ENCODE data around the gene ZNF609. TPM values are rescaled to one million over a fixed set of nuclear protein-coding genes. Genes with fewer than 3 reads are reported as not detected.

The ZNF609 gene, protein sequence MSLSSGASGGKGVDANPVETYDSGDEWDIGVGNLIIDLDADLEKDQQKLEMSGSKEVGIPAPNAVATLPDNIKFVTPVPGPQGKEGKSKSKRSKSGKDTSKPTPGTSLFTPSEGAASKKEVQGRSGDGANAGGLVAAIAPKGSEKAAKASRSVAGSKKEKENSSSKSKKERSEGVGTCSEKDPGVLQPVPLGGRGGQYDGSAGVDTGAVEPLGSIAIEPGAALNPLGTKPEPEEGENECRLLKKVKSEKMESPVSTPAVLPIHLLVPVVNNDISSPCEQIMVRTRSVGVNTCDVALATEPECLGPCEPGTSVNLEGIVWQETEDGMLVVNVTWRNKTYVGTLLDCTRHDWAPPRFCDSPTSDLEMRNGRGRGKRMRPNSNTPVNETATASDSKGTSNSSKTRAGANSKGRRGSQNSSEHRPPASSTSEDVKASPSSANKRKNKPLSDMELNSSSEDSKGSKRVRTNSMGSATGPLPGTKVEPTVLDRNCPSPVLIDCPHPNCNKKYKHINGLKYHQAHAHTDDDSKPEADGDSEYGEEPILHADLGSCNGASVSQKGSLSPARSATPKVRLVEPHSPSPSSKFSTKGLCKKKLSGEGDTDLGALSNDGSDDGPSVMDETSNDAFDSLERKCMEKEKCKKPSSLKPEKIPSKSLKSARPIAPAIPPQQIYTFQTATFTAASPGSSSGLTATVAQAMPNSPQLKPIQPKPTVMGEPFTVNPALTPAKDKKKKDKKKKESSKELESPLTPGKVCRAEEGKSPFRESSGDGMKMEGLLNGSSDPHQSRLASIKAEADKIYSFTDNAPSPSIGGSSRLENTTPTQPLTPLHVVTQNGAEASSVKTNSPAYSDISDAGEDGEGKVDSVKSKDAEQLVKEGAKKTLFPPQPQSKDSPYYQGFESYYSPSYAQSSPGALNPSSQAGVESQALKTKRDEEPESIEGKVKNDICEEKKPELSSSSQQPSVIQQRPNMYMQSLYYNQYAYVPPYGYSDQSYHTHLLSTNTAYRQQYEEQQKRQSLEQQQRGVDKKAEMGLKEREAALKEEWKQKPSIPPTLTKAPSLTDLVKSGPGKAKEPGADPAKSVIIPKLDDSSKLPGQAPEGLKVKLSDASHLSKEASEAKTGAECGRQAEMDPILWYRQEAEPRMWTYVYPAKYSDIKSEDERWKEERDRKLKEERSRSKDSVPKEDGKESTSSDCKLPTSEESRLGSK (N-terminal part only)
- total RNA-seq (2014; rRNA removed) (9.9 and 15.4 TPM in 2 replicates), Bru-seq, nascent RNA (percentile 73 among the genes with signal in this experiment), BruChase-seq, experiment 1, labeled RNA remaining after a 6-hour chase (percentile 70 among the genes with signal in this experiment), BruChase-seq, experiment 2, labeled RNA remaining after a 2-hour chase (percentile 70 among the genes with signal in this experiment)
- long read RNA-seq, partial matches to known transcripts: 6 of 43 reads
- long read RNA-seq, other reads (novel, unspliced or antisense): 36 of 43 reads

DNA sequence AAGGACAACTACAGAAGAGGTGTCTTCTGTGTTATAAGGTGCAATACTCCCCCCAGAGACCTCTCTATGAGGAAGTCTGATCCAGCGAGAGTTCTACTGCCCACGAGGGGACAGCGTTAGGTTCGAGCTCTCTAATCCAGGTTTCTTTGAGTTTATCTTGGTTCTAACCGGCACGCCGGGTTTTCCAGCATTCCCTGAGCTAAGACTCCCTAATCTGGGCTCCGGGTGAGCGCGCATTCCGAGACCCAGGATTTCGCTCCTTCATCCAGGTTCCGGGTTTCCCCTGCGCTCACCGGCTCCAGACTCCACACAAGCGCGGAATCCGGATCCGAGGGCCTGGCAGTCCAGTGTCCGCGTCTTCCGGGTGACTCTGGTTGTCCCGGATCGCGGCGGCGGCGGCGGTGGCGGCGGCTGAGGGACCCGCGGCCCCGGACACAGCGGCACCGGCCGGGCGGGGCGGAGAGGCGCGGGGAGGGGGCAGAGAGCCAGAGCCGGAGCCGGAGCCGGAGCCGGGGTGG lies at the start of gene ZNF609:
Gene ZNF609 (plus strand): TSS at position 373 of the 518 bp plus-strand sequence. CDS start 38,842 bp downstream, outside the sequence.
- Histone ChIP-seq H2AFZ (ENCODE audit: low read length) (peak within 1 kb of the TSS; percentile 98), H3K4me3 (ENCODE audit: low read length) (peak within 1 kb of the TSS; percentile 68), H3K9ac (ENCODE audit: low read length) (peak within 1 kb of the TSS; percentile 26; the same call in 1 of the 2 replicates), H3K4me2 (ENCODE audit: low read length) (peak within 1 kb of the TSS; percentile 92), H3K4me1 (ENCODE audit: insufficient read depth, low read length) (peaks cover 24% of the 10 kb centered on the region), H4K20me1 (ENCODE audit: low read length) (peaks cover 10% of the 10 kb centered on the region; the same call in 1 of the 2 replicates), H3K79me2 (ENCODE audit: low read length) (peaks cover 40% of the 10 kb centered on the region), H3K27ac (ENCODE audit: low read length) (peak within 1 kb of the TSS; percentile 8; the same call in 1 of the 2 replicates), H3F3A (ENCODE audit: low read length, unreplicated experiment) (no peaks in the 10 kb centered on the region), H3K9me3 (ENCODE audit: low read length) (no peaks in the 10 kb centered on the region), H3K36me3 (ENCODE audit: low read depth, low read length) (no peaks in the 10 kb centered on the region), H3K27me3 (ENCODE audit: low read length) (no peaks in the 10 kb centered on the region), H3K9me2 (replicated peaks; ENCODE audit: low read length) (no peaks in the 10 kb centered on the region)
- DNase-seq (peak; percentile 92), ATAC-seq (peak; percentile 83)
- no TSS peak for BruUV-seq (replicated peaks)
- CTCF ChIA-PET: interaction anchor here (0.5 to 0.6 kb wide), 2 partner anchors 17 to 83 kb away, joined by 3 to 5 read pairs; no protein-coding TSS in a partner anchor
- POLR2A ChIA-PET (ENCODE audit: unreplicated experiment): no interaction called here
- intact Hi-C loops (cut with micrococcal nuclease): no loop called here
- TF ChIP-seq, protein P1, sequence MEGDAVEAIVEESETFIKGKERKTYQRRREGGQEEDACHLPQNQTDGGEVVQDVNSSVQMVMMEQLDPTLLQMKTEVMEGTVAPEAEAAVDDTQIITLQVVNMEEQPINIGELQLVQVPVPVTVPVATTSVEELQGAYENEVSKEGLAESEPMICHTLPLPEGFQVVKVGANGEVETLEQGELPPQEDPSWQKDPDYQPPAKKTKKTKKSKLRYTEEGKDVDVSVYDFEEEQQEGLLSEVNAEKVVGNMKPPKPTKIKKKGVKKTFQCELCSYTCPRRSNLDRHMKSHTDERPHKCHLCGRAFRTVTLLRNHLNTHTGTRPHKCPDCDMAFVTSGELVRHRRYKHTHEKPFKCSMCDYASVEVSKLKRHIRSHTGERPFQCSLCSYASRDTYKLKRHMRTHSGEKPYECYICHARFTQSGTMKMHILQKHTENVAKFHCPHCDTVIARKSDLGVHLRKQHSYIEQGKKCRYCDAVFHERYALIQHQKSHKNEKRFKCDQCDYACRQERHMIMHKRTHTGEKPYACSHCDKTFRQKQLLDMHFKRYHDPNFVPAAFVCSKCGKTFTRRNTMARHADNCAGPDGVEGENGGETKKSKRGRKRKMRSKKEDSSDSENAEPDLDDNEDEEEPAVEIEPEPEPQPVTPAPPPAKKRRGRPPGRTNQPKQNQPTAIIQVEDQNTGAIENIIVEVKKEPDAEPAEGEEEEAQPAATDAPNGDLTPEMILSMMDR (conservative IDR thresholded peaks at IDR 0.05; ENCODE audit: low read depth, low read length): no peak
- TF ChIP-seq EZH2 (IDR thresholded peaks at IDR 0.05; ENCODE audit: low read length, unreplicated experiment) (no peak), EZH2phosphoT487 (IDR thresholded peaks at IDR 0.05; ENCODE audit: borderline replicate concordance, low read length) (no peak)

DNA sequence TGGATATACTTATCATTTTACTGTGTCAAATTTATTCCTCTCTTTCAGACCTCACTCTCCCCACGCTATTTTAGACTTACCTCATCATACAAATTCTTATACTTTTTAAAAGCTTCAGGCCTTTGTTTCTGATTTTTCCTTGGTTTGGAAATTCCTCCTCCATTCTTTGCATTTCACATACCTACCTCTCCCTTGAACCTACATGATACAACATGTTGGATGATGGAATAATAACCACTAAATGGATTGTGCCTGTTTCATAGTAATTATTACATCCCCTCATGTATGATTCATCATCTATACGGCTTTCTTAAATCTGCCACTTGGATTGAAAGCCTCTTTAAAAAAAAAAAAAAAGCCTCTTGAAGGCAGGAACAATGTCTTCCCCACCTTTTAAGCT lies 48.2 kb upstream of the ZNF609 start:
- POLR2A ChIA-PET (ENCODE audit: unreplicated experiment): no interaction called here
- H3K27me3 ChIP-seq (ENCODE audit: low read length): no peaks in the 10 kb centered on the region
- no peak overlapping the region for H3K4me3 ChIP-seq (ENCODE audit: low read length)
- no peaks in the 10 kb centered on the region for H4K20me1 ChIP-seq (ENCODE audit: low read length)
- no peak overlapping the region for H3K27ac ChIP-seq (ENCODE audit: low read length)
- no peak overlapping the region for H3K9ac ChIP-seq (ENCODE audit: low read length)
- no peak for ATAC-seq
- no peak for TF ChIP-seq EZH2 (IDR thresholded peaks at IDR 0.05; ENCODE audit: low read length, unreplicated experiment)
- TF ChIP-seq, protein P1 (conservative IDR thresholded peaks at IDR 0.05; ENCODE audit: low read depth, low read length): no peak
- no peak for TF ChIP-seq EZH2phosphoT487 (IDR thresholded peaks at IDR 0.05; ENCODE audit: borderline replicate concordance, low read length)
- no peaks in the 10 kb centered on the region for H3K9me3 ChIP-seq (ENCODE audit: low read length)
- no peaks in the 10 kb centered on the region for H3K79me2 ChIP-seq (ENCODE audit: low read length)
- no peak overlapping the region for H3K4me2 ChIP-seq (ENCODE audit: low read length)
- no peaks in the 10 kb centered on the region for H3K9me2 ChIP-seq (replicated peaks; ENCODE audit: low read length)
- intact Hi-C loops (cut with micrococcal nuclease): no loop called here
- no peak for DNase-seq
- H3K36me3 ChIP-seq (ENCODE audit: low read depth, low read length): no peaks in the 10 kb centered on the region
- CTCF ChIA-PET: no interaction called here
- H3K4me1 ChIP-seq (ENCODE audit: insufficient read depth, low read length): no peaks in the 10 kb centered on the region
- no peaks in the 10 kb centered on the region for H3F3A ChIP-seq (ENCODE audit: low read length, unreplicated experiment)
- H2AFZ ChIP-seq (ENCODE audit: low read length): no peak overlapping the region
- BruUV-seq (replicated peaks): no TSS peak
